A673 (cell line): Measurements from ENCODE around the gene KCTD14. TPM values are rescaled to one million over a fixed set of nuclear protein-coding genes. Genes with fewer than 3 reads are reported as not detected.

Source experiments
- BruUV-seq: library from RNA; stranded (reverse); fragments of 400-500 nt; replicated peaks from 2 replicates; lab custom pipeline; 2021; lab: Mats Ljungman, UMichigan
- CTCF ChIA-PET: fragments of 300-600 bp; sonication (Branson Sonifier 250); formaldehyde crosslinking; loops from one replicate; lab custom pipeline; 2022; ENCODE audit warnings: antibody characterized with exemption; lab: Charles Lee
- POLR2A ChIA-PET: fragments of 300-600 bp; sonication (Branson Sonifier 250); formaldehyde crosslinking; loops from one replicate; lab custom pipeline; 2022; ENCODE audit warnings: antibody characterized with exemption; ENCODE audit not compliant: low non-redundant PET; lab: Charles Lee
- DNase-seq: peaks from one replicate; pipeline ENCODE4 v3.0.0-alpha.2; 2015; ENCODE audit warnings: low spot score
- H3K27ac ChIP-seq: fragments of 200-600 bp; sonication (generic); 2 replicates; pipeline ENCODE4 v1.5.1; 2016; ENCODE audit warnings: mixed run types, low read depth, mild to moderate bottlenecking, mixed read lengths, antibody characterized with exemption, low read length; ENCODE audit not compliant: poor library complexity, severe bottlenecking
- H3K27me3 ChIP-seq: fragments of 200-600 bp; sonication (generic); replicated peaks from 2 replicates; pipeline ENCODE4 v1.6.1; 2017; ENCODE audit warnings: mixed run types, low read depth, mild to moderate bottlenecking, mixed read lengths, antibody characterized with exemption, low read length; ENCODE audit not compliant: insufficient read depth, poor library complexity
- H3K36me3 ChIP-seq: fragments of 200-600 bp; sonication (generic); 2 replicates; pipeline ENCODE4 v1.6.1; 2016; ENCODE audit warnings: mixed run types, mild to moderate bottlenecking, mixed read lengths, antibody characterized with exemption, low read length; ENCODE audit not compliant: insufficient read depth, poor library complexity, severe bottlenecking
- H3K4me1 ChIP-seq: fragments of 200-600 bp; sonication (generic); 2 replicates; pipeline ENCODE4 v1.6.1; 2017; ENCODE audit warnings: mixed run types, mild to moderate bottlenecking, mixed read lengths, antibody characterized with exemption, low read length; ENCODE audit not compliant: insufficient read depth, poor library complexity, severe bottlenecking
- H3K4me3 ChIP-seq: fragments of 200-600 bp; sonication (generic); 2 replicates; pipeline ENCODE4 v1.5.1; 2016; ENCODE audit warnings: low read depth, mixed run types, mild to moderate bottlenecking, mixed read lengths, low read length; ENCODE audit not compliant: poor library complexity, severe bottlenecking
- H3K9me3 ChIP-seq: fragments of 200-600 bp; sonication (generic); 2 replicates; pipeline ENCODE4 v1.6.1; 2016; ENCODE audit warnings: mixed run types, low read depth, mild to moderate bottlenecking, mixed read lengths, antibody characterized with exemption, low read length; ENCODE audit not compliant: poor library complexity, severe bottlenecking
- EZH2 ChIP-seq: fragments of 200-600 bp; sonication (generic); IDR thresholded peaks from 2 replicates; pipeline ENCODE4 v1.6.1; 2017; ENCODE audit warnings: borderline replicate concordance, low read depth, mild to moderate bottlenecking, mixed read lengths, antibody characterized with exemption, low read length; ENCODE audit not compliant: poor library complexity, severe bottlenecking
- intact Hi-C: fragments of 100-400 bp; cut with micrococcal nuclease; formaldehyde crosslinking; loops from one replicate; pipeline ENCODE4 v1.10.0; 2022; ENCODE audit not compliant: unreplicated experiment
- total RNA-seq: library from RNA; stranded (reverse); gene quantifications from 2 replicates; pipeline ENCODE4 v1.2.3, GENCODE V29; 2021
- TF ChIP-seq, protein P1 (sequence below): fragments of 300-800, 200-600 bp; sonication (generic); conservative IDR thresholded peaks from 2 replicates; pipeline ENCODE4 v1.5.1; 2017; ENCODE audit warnings: low read depth, mild to moderate bottlenecking, antibody characterized with exemption, low read length, moderate library complexity, mixed read lengths

The KCTD14 gene
- total RNA-seq, 1 experiment from 2014 or later = 0.45 TPM

GRCh38 chr11:78021611-78022010 is 1.5 kb downstream of the KCTD14 start:
- no TSS peak for BruUV-seq
- Histone ChIP-seq H3K27me3 (no peaks in the 10 kb centered on the region), H3K36me3 (no peaks in the 10 kb centered on the region), H3K27ac (no peak overlapping the region), H3K4me1 (no peaks in the 10 kb centered on the region), H3K9me3 (no peaks in the 10 kb centered on the region), H3K4me3 (no peak overlapping the region)
- intact Hi-C loops = no loop called here
- no peak for TF ChIP-seq EZH2
- TF ChIP-seq, protein P1, sequence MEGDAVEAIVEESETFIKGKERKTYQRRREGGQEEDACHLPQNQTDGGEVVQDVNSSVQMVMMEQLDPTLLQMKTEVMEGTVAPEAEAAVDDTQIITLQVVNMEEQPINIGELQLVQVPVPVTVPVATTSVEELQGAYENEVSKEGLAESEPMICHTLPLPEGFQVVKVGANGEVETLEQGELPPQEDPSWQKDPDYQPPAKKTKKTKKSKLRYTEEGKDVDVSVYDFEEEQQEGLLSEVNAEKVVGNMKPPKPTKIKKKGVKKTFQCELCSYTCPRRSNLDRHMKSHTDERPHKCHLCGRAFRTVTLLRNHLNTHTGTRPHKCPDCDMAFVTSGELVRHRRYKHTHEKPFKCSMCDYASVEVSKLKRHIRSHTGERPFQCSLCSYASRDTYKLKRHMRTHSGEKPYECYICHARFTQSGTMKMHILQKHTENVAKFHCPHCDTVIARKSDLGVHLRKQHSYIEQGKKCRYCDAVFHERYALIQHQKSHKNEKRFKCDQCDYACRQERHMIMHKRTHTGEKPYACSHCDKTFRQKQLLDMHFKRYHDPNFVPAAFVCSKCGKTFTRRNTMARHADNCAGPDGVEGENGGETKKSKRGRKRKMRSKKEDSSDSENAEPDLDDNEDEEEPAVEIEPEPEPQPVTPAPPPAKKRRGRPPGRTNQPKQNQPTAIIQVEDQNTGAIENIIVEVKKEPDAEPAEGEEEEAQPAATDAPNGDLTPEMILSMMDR = no peak
- POLR2A ChIA-PET = no interaction called here
- CTCF ChIA-PET = no interaction called here
- DNase-seq = no peak

- H3K9me3 ChIP-seq = no peaks in the 10 kb centered on the region
- no peaks in the 10 kb centered on the region for H3K27me3 ChIP-seq
- ChIA-PET POLR2A (no interaction called here), CTCF (no interaction called here)
- intact Hi-C loops = no loop called here
- DNase-seq = no peak
- H3K27ac ChIP-seq = no peak overlapping the region
- H3K4me3 ChIP-seq = no peak overlapping the region
- H3K4me1 ChIP-seq = no peaks in the 10 kb centered on the region
- TF ChIP-seq, protein P1 = no peak
- no peak for TF ChIP-seq EZH2
- H3K36me3 ChIP-seq = no peaks in the 10 kb centered on the region
- BruUV-seq = no TSS peak
These were observed 2.8 kb downstream of the KCTD14 start for GRCh38 chr11:78020246-78020645.

DNA sequence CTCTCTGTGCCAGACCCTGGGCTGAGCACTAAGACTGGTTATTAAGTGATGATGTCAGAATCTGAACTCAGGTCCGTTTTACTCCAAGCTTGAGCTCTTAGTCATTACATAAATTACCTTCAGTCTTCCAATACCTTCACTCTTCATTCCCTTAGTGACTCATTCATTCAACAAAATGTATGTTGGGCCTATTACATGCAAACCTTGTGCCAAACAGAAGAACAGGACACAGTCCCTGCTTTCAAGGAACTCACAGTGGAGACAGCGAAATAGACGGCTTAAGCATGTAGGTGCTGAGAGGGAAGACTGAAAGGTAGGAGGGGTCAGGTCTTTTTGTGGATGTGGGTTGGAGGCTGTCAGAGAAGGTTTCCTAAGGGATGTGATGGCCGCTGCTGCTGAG is 3.3 kb downstream of the KCTD14 start:
- Histone ChIP-seq H3K27me3 (no peaks in the 10 kb centered on the region), H3K36me3 (no peaks in the 10 kb centered on the region), H3K27ac (no peak overlapping the region), H3K4me3 (no peak overlapping the region), H3K4me1 (no peaks in the 10 kb centered on the region), H3K9me3 (no peaks in the 10 kb centered on the region)
- POLR2A ChIA-PET = no interaction called here
- CTCF ChIA-PET = no interaction called here
- BruUV-seq = no TSS peak
- intact Hi-C loops = no loop called here
- DNase-seq = no peak
- TF ChIP-seq, protein P1 = no peak
- no peak for TF ChIP-seq EZH2
